Measurements from ENCODE around the gene GSTO2. TPM values are rescaled to one million over a fixed set of nuclear protein-coding genes. Genes with fewer than 3 reads are reported as not detected.

GSTO2 gene
- total RNA-seq = 1 to 10 TPM; 1.8 to 2.7 TPM

DNA sequence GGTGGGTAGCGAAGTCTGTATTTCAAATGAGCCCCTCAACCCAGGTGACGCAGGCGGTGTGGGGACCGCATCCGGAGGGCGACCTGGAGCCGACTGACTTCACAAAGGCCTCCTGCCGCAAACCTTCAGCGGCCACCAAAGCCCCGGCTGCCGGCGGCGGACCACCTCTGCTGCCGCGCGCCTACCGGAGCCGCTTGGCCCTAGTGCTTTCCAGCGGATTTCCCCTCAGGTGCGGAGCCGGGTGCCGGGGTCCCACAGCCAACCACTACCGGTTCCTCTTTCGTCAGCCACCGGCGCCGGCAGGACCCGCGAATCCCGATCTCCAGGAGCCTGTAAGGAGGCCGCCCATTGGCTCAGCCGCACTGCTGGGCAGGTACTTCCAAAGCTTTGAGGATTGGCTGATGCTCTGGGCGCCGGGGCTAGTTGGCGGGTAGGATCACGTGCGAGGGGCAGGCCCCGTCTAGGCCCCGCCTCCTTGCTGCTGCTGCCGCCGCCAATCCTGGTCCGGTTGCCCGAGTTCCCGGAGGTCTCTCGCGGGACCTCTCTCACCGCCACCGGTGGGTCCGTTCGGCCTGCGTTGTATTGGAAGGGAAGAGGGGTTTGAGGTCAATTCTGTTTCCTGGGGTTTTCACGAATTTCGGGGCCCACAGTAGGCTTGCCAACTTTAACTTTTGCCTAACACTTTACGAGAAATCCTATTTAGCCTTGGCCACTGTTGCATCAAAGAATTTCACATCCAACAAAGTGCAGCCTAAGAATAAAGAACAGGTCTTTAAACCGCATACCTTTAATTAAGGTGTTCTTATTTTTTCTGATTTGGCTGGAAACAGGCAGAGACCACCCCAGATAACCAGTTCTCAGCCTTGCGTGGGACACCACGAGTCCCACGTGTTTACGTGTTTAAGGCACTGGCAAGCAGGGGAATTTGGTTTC lies at the start of gene GSTO2:
TSS of gene GSTO2 (plus strand) at position 472 of the 933 bp plus-strand sequence. CDS start 5,732 bp downstream, outside the sequence.
- Mint-ChIP-seq H3K4me1 (ENCODE audit: low read depth) (peaks cover 40% of the 10 kb centered on the region), H3K36me3 (ENCODE audit: low read depth) (peaks cover 48% of the 10 kb centered on the region), H3K4me3 (peak within 1 kb of the TSS; percentile 93), H3K27me3 (no peaks in the 10 kb centered on the region), H3K9me3 (no peaks in the 10 kb centered on the region), H3K27ac (peak within 1 kb of the TSS; percentile 98)
- TF ChIP-seq, protein P1, sequence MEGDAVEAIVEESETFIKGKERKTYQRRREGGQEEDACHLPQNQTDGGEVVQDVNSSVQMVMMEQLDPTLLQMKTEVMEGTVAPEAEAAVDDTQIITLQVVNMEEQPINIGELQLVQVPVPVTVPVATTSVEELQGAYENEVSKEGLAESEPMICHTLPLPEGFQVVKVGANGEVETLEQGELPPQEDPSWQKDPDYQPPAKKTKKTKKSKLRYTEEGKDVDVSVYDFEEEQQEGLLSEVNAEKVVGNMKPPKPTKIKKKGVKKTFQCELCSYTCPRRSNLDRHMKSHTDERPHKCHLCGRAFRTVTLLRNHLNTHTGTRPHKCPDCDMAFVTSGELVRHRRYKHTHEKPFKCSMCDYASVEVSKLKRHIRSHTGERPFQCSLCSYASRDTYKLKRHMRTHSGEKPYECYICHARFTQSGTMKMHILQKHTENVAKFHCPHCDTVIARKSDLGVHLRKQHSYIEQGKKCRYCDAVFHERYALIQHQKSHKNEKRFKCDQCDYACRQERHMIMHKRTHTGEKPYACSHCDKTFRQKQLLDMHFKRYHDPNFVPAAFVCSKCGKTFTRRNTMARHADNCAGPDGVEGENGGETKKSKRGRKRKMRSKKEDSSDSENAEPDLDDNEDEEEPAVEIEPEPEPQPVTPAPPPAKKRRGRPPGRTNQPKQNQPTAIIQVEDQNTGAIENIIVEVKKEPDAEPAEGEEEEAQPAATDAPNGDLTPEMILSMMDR (IDR thresholded peaks at IDR 0.05) = no peak
- intact Hi-C loops (cut with micrococcal nuclease) = loop anchor here (2.0 kb wide), 1 partner anchor 14 kb away; the partner anchor contains the start of gene GSTO1
- ChIA-PET POLR2A (interaction anchor here (0.6 to 8.1 kb wide), 8 partner anchors 8 to 83 kb away, joined by 3 to 74 read pairs (median 3); partner anchors contain the start of genes CFAP43, GSTO1 and ITPRIP), CTCF (interaction anchor here (0.9 to 8.0 kb wide), 7 partner anchors 11 to 81 kb away, joined by 3 to 149 read pairs (median 4); partner anchors contain the start of genes CFAP58 and ITPRIP)
- peak; percentile 91 for ATAC-seq
- peak; percentile 100 for DNase-seq

GRCh38 chr10:104220522-104220921 lies 48.5 kb upstream of the GSTO2 start:
- TF ChIP-seq, protein P1 (IDR thresholded peaks at IDR 0.05) = no peak
- ATAC-seq (no peak), DNase-seq (no peak)
- H3K9me3 Mint-ChIP-seq = no peaks in the 10 kb centered on the region
- ChIA-PET POLR2A (no interaction called here), CTCF (interaction anchor here (1.5 kb wide), 1 partner anchor 9 kb away, joined by 3 read pairs; no protein-coding TSS in a partner anchor)
- peaks cover 3% of the 10 kb centered on the region for H3K4me1 Mint-ChIP-seq (ENCODE audit: low read depth)
- no peak overlapping the region for H3K27ac Mint-ChIP-seq
- intact Hi-C loops (cut with micrococcal nuclease) = no loop called here
- peaks cover 13% of the 10 kb centered on the region for H3K27me3 Mint-ChIP-seq
- no peaks in the 10 kb centered on the region for H3K36me3 Mint-ChIP-seq (ENCODE audit: low read depth)
- H3K4me3 Mint-ChIP-seq = no peak overlapping the region

GRCh38 chr10:104223304-104223703 lies 45.7 kb upstream of the GSTO2 start:
- ATAC-seq (no peak), DNase-seq (no peak)
- Mint-ChIP-seq H3K4me3 (no peak overlapping the region), H3K27me3 (peaks cover 13% of the 10 kb centered on the region), H3K36me3 (ENCODE audit: low read depth) (no peaks in the 10 kb centered on the region), H3K4me1 (ENCODE audit: low read depth) (peaks cover 3% of the 10 kb centered on the region), H3K27ac (no peak overlapping the region), H3K9me3 (no peaks in the 10 kb centered on the region)
- CTCF ChIA-PET = interaction anchor here (1.2 to 1.6 kb wide), 2 partner anchors 8 to 32 kb away, joined by 3 to 4 read pairs; partner anchors contain the start of gene CFAP43
- intact Hi-C loops (cut with micrococcal nuclease) = no loop called here
- TF ChIP-seq, protein P1 (IDR thresholded peaks at IDR 0.05) = no peak
- POLR2A ChIA-PET = no interaction called here

DNA sequence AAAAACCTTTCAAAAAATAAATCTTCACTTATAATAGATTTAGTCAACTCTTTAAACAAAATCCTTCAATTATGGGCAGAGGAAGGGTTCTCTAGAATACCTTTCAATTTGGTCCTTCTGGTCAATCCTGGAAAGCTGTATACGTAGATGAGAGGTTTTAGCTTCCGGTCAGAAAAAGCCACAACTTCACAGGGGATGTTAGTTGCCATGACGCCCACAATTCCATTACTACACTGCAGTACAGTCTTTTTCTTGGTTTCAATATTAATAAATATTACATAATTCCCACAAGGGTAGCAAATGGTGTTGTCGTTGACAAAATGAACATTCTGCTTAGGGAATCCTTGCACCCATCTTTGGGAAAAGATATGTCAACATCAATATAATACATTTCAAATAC lies 38.5 kb upstream of the GSTO2 start:
- Mint-ChIP-seq H3K27ac (no peak overlapping the region), H3K27me3 (peaks cover 8% of the 10 kb centered on the region), H3K36me3 (ENCODE audit: low read depth) (no peaks in the 10 kb centered on the region), H3K4me1 (ENCODE audit: low read depth) (peaks cover 7% of the 10 kb centered on the region), H3K9me3 (peaks cover 7% of the 10 kb centered on the region), H3K4me3 (no peak overlapping the region)
- TF ChIP-seq, protein P1 (IDR thresholded peaks at IDR 0.05) = no peak
- POLR2A ChIA-PET = interaction anchor here (1.1 kb wide), 1 partner anchor 8 kb away, joined by 5 read pairs; no protein-coding TSS in a partner anchor
- intact Hi-C loops (cut with micrococcal nuclease) = no loop called here
- CTCF ChIA-PET = no interaction called here
- DNase-seq (no peak), ATAC-seq (no peak)

All from activated CD8-positive, alpha-beta T cell treated with anti-CD3 and anti-CD28 coated beads for 36 hours (primary cell).